GM18858 (cell line): Measurements from ENCODE around the gene HRH2.

Experiments used
- ATAC-seq: cut with Tn5 transposase; IDR thresholded peaks from one replicate; pipeline ENCODE4 v1.9.1; 2021; ENCODE audit not compliant: unreplicated experiment

The HRH2 gene

DNA sequence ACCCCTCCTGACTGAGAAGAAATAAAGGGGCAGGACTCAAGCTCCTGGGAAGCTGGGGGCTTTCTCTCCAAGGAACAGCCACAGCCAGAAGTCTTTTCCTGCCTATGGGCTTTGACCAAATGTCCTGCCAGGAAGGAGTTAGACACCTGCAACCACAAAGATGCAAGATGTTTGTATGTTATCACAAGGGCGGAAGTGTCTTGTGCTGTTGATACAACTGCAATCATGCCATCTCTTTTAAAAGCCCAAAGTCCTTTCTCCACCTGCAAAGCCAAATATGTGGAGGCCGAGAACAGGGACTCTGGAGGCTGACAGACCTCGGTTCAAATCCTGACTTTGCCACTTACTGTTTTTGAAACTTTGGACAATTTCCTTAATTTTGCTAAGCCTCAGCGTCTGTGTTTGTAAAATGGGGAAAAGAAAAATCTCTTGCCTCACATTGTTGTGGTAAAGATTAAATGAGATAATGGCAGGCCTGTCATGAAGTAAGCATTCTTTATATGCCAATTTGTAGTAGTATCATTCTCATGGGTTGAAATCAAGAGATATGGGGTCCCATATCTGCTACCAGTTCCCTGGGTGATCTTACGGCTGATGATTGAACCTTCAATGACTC lies 17.0 kb downstream of the HRH2 start:
- ATAC-seq: no peak

- ATAC-seq: no peak
Measured at GRCh38 chr5:175675873-175676272, 18.0 kb downstream of the HRH2 start.

- no peak for ATAC-seq
Measured at GRCh38 chr5:175677571-175677970, 19.7 kb downstream of the HRH2 start.

- no peak for ATAC-seq
Measured at GRCh38 chr5:175678074-175678473, 20.2 kb downstream of the HRH2 start.

DNA sequence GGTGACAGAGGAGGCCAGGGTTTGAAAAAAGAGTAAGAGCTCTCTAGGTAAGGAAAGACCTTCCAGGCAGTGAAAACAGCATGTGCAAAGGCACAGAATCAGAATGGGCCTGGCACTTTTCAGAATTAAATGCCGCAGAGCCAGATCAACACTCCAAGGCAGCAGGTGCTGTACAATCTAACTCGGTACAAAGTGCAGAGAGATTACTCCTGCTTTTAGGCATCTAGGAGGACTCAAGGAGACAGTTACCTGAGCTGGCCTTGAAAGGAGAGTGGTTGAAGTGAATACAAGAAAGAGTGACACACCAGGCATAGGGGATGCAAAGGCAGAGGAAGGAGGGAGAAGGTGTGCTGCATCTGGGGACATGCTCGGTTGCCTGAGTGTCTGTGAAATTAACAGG lies 21.5 kb downstream of the HRH2 start:
- no peak for ATAC-seq

DNA sequence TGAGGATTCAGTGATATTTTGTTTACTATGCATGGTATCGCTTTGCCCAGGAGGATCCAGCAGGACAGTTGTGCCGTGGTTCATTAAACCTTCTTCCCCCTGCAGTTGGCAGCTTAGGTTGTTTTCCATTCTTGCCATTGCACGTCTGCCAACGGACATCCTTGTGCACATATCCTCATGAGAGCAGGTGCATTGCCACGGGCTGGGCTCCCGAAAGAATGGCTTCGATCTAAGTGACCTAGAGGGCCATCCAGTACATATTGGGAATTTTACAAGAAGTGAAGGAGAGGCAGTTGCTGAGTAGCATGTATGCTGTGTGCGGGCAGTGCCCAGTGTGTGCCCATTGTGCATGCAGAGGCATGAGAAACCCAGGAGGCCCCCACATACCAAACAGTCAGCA lies 22.1 kb downstream of the HRH2 start:
- ATAC-seq: no peak

DNA sequence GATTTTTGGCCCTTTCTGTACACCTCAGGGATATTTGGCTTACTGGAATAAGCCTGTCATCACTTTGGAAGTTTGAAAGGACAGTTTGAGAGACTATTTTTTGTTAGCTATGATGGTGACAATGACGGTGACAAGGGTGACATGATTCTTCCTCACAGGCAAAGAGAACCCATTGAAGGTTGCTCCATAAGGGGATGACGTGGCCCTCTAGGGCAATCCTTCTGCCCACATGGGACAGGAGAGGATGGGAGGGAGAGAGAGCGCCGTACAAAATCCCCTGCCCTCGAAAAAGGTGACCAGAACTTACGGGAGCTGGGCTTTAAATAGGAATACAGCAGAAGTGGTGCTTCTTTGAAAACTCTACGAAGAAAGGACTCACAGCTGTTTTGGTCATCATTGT lies 22.6 kb downstream of the HRH2 start:
- no peak for ATAC-seq

DNA sequence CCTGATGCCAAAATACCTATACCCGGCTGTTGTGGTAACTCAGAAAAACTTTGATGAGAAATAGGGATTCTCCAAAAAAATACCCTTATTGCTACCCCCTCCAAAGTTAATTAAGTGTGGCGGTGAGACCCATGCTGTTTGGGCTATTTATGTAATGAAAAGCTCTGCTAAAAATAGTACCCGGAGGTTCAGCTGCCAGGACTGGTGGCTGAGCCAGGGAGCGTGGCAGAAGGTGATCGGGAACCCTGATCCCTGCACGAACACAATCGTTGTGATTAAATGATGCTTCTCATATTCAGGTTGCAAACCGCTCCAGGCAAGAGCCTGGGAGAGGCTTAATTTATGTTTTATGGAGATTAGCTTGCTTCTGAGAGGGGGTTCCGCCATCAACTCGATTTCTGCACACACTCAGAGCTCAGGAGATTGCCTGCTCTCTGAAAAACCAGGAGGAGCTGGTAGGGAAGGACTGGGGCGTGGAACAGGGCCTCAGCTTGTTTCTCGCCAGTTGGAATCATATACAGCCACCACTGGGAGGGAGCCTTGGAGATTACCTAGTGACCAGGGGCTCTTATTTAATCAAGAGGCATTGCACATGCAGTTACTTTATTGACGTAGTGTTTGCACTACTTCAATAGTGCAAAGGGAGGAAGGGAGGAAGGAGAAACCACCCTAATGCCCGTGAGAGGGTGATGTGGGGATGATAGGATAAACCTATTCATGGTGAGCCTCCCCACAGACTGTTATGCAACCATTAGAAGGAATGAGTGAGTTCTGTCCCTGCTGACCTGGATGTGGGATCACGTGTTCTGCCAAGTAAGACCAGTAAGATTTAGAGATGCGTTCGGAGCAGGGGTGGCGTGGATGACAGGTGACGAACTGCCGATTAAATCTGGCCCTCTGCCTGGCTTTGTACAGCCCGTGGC lies 23.4 kb downstream of the HRH2 start:
- no peak for ATAC-seq

DNA sequence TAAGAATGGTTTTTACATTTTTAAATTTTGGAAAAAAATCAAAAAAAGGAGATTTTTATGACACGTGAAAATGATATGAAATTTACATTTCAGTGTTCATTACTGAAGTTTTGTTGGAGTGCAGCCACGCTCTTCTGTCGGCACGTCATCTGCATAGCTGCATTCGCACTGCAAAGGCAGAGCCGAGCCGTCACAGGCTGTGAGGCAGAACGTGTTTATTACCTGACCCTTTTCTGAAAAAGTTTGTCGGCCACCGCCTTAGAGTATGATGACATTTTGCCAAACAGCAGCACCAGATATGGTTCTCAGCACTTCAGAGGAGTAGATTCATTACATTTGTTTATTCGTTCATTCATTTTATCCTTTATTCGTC lies 24.1 kb downstream of the HRH2 start:
- ATAC-seq: no peak

- no peak for ATAC-seq
Measured at GRCh38 chr5:175682664-175683063, 24.8 kb downstream of the HRH2 start.

DNA sequence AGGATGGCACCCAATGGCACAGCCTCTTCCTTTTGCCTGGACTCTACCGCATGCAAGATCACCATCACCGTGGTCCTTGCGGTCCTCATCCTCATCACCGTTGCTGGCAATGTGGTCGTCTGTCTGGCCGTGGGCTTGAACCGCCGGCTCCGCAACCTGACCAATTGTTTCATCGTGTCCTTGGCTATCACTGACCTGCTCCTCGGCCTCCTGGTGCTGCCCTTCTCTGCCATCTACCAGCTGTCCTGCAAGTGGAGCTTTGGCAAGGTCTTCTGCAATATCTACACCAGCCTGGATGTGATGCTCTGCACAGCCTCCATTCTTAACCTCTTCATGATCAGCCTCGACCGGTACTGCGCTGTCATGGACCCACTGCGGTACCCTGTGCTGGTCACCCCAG lies 25.4 kb downstream of the HRH2 start:
- ATAC-seq: no peak

- ATAC-seq: no peak
Measured at GRCh38 chr5:175683921-175684320, 26.1 kb downstream of the HRH2 start.

DNA sequence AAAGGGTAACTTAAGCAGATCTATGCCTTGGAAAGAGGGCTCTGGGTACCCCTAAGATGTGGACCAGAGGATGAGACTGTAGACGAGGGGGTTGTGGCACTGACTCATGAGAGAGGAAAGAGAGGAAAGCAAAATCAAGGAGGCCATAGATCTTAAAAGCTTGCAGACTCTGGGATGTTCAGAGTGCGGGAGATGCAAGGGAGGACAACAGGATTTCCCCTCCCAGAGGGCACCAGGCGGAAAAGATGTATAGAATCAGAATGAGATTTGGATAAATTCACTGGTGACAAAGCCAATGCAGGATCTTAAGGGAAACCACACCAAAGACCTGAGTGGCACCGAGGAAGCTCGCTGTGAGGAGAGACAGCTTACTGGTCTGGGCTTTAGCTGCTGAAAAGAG lies 27.1 kb downstream of the HRH2 start:
- ATAC-seq: no peak

DNA sequence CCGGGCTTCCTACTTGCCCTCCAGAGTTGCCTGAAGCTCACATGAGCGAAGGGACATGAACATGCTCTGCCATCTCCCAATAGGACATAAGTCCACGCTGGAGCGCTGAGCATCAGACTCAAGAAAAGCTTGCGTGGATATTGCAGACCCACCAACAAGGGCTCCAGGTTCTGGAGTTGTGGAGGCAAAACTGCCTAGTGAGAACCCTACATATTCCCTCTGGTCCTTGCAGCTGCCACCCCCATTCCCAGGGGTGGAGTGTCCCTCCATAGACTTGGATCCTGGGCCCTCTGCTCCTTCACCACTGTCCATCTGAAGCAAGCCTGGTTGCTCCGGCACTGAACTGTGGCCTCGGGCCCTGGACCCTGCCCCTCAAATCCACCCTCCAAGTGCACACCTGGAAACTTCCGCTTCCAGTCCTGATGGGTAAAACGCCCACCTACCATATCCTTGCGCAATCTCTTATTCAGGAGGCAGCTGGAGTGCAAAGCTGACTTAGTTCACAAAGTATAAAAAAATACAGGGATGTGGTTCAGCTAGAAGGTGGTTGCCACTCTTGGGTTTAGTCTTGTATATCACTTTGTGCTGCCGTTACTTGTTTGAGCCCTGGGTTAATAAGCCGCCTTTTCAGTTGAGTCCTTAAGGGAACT lies 28.0 kb downstream of the HRH2 start:
- ATAC-seq: no peak

DNA sequence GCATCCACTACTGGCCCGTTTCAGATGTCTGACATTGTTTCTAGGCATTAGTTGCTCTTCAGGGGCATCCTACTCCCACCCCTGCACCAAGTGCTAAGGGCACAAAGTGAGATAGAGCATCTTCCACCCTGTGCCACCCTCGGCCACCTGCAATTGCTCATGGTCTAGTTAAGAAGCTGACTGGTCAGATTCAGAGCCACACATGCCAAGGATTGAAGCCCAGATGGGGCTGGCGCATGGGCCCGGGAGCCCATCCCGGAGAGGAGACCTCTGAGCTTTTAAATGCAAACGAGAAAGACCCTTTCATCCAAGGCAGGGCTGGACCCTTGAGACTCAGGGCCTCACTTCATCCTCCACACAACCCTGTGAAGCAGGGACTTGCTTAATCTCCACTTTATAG lies 28.5 kb downstream of the HRH2 start:
- no peak for ATAC-seq

DNA sequence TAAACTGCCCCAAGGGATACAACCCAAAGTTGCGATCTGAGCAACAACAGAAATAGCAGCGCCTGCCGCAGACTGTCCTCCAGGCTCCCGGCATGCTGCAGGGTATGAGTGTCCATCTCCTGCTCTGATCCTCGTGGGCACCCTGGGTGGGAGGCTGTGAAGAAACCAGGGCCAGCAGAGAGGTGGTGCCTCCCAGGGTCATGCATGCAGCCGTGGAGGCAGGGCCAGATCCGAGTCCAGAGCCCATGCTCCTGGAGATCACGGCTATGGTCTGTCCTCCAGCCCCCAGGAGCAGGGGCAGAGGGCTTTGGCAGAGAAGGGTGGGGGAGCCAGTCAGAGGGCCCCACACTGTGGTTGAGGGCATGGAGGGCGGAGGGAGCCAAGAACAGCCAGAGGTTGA lies 29.0 kb downstream of the HRH2 start:
- ATAC-seq: no peak

- ATAC-seq: no peak
Measured at GRCh38 chr5:175687231-175687701, 29.4 kb downstream of the HRH2 start.

DNA sequence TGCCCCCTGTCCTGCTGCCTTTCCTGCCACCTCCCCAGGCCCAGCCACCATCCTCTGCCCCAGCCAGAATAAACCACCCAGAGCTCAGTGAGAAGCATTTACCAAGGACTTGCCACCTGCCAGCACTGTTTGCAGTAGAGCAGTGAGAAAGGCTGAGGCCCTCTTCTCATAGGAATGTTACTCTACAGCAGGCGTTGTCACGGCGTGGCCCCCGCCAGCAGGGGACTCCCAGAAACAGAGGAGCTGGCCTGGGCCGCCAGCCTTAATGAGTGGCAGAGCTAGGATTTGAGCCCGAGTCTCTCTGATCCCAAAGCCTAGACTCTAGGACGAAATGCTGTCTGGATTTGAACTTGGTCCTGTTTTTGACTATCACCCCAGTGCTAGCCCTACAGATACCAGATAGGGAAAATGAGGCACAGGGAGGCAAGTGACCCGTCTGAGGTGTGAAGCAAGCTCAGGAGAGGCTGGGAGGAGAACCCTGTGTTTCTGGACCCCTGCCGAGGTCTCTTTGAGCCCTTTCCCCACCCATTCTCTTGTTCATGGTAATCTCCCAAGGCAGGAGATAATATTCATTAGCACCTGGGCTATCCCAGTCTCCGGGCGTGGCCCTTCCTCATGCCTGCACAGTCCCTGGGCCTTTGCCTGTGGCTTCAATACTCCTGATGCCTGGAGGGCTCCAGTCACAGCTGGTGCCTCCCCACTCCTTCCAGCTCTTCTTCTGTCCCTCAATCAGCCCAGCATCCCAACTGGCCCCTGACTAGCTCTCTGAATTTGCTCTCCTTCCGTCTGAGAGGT lies 30.7 kb downstream of the HRH2 start:
- ATAC-seq: no peak

- ATAC-seq: no peak
Measured at GRCh38 chr5:175689147-175689991, 31.5 kb downstream of the HRH2 start.

GRCh38 chr5:175690025-175690424 lies 32.2 kb downstream of the HRH2 start:
- no peak for ATAC-seq
